ENCODE results near the gene ST6GALNAC2.

DNA sequence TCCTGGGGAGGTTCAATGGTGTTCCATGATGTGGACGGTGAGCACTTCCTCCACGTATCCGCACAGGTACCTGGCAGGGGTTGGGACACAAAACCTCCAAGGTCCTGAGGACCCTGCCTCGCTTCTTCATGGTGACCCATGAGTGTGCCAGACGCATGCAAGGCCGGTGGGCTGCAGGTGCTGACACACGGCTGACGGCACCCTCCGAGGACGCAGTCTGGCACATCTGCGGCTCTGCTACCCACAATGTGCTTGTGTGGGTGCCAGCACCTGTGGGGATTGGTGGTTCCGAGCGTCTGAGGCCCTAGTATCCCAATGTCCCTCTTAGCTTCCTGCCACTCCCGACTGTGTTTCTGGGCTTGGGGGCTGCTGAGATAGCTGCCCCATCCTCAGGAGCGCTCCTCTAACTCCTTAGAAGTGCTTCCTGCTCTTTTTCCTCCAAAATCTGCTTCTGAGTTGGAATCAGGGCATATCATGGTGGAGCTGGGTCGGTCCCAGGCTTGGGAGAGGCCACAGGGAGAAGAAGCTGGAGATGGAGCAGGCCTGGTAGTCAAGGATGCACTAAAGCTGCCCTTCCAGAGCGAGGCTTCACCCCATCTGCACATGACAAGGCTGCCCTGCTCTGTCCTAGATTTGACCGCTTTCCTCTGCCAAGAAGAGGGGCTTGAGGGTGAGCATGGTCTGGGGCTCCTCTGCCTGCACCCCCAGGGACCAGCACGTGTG is 49.7 kb downstream of the ST6GALNAC2 start:
- TF ChIP-seq, protein P1, sequence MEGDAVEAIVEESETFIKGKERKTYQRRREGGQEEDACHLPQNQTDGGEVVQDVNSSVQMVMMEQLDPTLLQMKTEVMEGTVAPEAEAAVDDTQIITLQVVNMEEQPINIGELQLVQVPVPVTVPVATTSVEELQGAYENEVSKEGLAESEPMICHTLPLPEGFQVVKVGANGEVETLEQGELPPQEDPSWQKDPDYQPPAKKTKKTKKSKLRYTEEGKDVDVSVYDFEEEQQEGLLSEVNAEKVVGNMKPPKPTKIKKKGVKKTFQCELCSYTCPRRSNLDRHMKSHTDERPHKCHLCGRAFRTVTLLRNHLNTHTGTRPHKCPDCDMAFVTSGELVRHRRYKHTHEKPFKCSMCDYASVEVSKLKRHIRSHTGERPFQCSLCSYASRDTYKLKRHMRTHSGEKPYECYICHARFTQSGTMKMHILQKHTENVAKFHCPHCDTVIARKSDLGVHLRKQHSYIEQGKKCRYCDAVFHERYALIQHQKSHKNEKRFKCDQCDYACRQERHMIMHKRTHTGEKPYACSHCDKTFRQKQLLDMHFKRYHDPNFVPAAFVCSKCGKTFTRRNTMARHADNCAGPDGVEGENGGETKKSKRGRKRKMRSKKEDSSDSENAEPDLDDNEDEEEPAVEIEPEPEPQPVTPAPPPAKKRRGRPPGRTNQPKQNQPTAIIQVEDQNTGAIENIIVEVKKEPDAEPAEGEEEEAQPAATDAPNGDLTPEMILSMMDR (IDR thresholded peaks at IDR 0.05) = no peak
- no peak for TF ChIP-seq POLR2A (IDR thresholded peaks at IDR 0.05)
